ENCODE results near the gene ABCD1. TPM values are rescaled to one million over a fixed set of nuclear protein-coding genes. Genes with fewer than 3 reads are reported as not detected.
"Not testable (repeated sequence)": the region's sequence is repeated elsewhere in the genome, so short reads cannot be mapped to it uniquely, and the experiment has no call there.

Gene ABCD1
- total RNA-seq, 1 experiment from 2014 or later = 86.6 TPM

DNA sequence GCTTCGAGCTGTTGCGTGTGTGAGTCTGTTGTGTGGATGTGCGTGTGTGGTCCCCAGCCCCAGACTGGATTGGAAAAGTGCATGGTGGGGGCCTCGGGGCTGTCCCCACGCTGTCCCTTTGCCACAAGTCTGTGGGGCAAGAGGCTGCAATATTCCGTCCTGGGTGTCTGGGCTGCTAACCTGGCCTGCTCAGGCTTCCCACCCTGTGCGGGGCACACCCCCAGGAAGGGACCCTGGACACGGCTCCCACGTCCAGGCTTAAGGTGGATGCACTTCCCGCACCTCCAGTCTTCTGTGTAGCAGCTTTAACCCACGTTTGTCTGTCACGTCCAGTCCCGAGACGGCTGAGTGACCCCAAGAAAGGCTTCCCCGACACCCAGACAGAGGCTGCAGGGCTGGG lies 28.6 kb upstream of the ABCD1 start:
- intact Hi-C loops (cut with micrococcal nuclease; ENCODE audit: unreplicated experiment) = no loop called here
- TF ChIP-seq, protein P1, sequence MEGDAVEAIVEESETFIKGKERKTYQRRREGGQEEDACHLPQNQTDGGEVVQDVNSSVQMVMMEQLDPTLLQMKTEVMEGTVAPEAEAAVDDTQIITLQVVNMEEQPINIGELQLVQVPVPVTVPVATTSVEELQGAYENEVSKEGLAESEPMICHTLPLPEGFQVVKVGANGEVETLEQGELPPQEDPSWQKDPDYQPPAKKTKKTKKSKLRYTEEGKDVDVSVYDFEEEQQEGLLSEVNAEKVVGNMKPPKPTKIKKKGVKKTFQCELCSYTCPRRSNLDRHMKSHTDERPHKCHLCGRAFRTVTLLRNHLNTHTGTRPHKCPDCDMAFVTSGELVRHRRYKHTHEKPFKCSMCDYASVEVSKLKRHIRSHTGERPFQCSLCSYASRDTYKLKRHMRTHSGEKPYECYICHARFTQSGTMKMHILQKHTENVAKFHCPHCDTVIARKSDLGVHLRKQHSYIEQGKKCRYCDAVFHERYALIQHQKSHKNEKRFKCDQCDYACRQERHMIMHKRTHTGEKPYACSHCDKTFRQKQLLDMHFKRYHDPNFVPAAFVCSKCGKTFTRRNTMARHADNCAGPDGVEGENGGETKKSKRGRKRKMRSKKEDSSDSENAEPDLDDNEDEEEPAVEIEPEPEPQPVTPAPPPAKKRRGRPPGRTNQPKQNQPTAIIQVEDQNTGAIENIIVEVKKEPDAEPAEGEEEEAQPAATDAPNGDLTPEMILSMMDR (IDR thresholded peaks at IDR 0.05) = no peak
- TF ChIP-seq, protein P2, sequence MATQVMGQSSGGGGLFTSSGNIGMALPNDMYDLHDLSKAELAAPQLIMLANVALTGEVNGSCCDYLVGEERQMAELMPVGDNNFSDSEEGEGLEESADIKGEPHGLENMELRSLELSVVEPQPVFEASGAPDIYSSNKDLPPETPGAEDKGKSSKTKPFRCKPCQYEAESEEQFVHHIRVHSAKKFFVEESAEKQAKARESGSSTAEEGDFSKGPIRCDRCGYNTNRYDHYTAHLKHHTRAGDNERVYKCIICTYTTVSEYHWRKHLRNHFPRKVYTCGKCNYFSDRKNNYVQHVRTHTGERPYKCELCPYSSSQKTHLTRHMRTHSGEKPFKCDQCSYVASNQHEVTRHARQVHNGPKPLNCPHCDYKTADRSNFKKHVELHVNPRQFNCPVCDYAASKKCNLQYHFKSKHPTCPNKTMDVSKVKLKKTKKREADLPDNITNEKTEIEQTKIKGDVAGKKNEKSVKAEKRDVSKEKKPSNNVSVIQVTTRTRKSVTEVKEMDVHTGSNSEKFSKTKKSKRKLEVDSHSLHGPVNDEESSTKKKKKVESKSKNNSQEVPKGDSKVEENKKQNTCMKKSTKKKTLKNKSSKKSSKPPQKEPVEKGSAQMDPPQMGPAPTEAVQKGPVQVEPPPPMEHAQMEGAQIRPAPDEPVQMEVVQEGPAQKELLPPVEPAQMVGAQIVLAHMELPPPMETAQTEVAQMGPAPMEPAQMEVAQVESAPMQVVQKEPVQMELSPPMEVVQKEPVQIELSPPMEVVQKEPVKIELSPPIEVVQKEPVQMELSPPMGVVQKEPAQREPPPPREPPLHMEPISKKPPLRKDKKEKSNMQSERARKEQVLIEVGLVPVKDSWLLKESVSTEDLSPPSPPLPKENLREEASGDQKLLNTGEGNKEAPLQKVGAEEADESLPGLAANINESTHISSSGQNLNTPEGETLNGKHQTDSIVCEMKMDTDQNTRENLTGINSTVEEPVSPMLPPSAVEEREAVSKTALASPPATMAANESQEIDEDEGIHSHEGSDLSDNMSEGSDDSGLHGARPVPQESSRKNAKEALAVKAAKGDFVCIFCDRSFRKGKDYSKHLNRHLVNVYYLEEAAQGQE (IDR thresholded peaks at IDR 0.05; ENCODE audit: insufficient read depth in 1 of 2, low read depth in 2 of 2, low read length in 1 of 2) = no peak
- TF ChIP-seq TCF7L2 (IDR thresholded peaks at IDR 0.05; ENCODE audit: low read depth, low read length) (no peak), POLR2AphosphoS5 (IDR thresholded peaks at IDR 0.05; ENCODE audit: low read depth, low read length) (no peak), SIN3A (IDR thresholded peaks at IDR 0.05; ENCODE audit: borderline replicate concordance, insufficient read depth, low read depth, low read length) (no peak)
- ATAC-seq (no peak), DNase-seq (ENCODE audit: low read depth, low spot score) (no peak)
- ChIA-PET CTCF (no interaction called here), POLR2A (no interaction called here)
- TSS peak; percentile 76 for BruUV-seq (replicated peaks)
- Histone ChIP-seq H3K27ac (ENCODE audit: low read length) (no peak overlapping the region), H3K4me3 (ENCODE audit: low read depth in 2 of 2, low read length in 2 of 2) (no peak overlapping the region), H3K36me3 (ENCODE audit: control insufficient read depth, insufficient read depth, low read length) (no peaks in the 10 kb centered on the region), H3K9me3 (ENCODE audit: control insufficient read depth, insufficient read depth, low read depth, low read length) (no peaks in the 10 kb centered on the region), H3K4me1 (ENCODE audit: control insufficient read depth, insufficient read depth, low read length) (peaks cover 4% of the 10 kb centered on the region; the same call in 1 of the 2 replicates), H3K27me3 (ENCODE audit: control insufficient read depth, insufficient read depth, low read length) (no peaks in the 10 kb centered on the region)
- in situ Hi-C loops (cut with HindIII; ENCODE audit: low pct_unique_long_range_greater_than_20kb, low sequenced_read_pairs) = no loop called here

DNA sequence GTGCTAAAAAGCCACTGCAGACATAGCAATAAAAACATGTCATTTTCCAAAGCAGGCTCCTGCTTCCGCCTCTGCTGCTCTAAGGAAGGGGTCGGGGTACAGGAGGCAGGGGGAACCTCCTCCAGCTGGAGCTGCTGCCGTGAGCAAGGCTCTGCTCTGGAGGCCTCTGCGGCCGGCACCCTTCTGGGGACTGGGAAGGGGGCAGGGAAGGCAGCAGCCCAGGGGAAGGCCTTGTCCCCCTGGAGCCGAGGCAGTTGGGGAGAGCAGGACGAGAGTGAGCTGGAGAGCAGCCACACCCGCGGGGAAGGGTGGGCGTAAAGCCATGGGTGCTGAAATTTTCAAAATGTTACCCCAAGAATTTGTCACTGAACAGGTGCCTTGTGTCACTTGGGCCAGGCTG lies 28.1 kb upstream of the ABCD1 start:
- H3K36me3 ChIP-seq (ENCODE audit: control insufficient read depth, insufficient read depth, low read length); POLR2A ChIA-PET; in situ Hi-C loops (cut with HindIII; ENCODE audit: low pct_unique_long_range_greater_than_20kb, low sequenced_read_pairs); intact Hi-C loops (cut with micrococcal nuclease; ENCODE audit: unreplicated experiment); H3K4me3 ChIP-seq (ENCODE audit: low read depth in 2 of 2, low read length in 2 of 2); H3K4me1 ChIP-seq (ENCODE audit: control insufficient read depth, insufficient read depth, low read length); H3K27ac ChIP-seq (ENCODE audit: low read length); H3K27me3 ChIP-seq (ENCODE audit: control insufficient read depth, insufficient read depth, low read length); ATAC-seq; H3K9me3 ChIP-seq (ENCODE audit: control insufficient read depth, insufficient read depth, low read depth, low read length); CTCF ChIA-PET; DNase-seq (ENCODE audit: low read depth, low spot score); BruUV-seq (replicated peaks): not testable (repeated sequence)

DNA sequence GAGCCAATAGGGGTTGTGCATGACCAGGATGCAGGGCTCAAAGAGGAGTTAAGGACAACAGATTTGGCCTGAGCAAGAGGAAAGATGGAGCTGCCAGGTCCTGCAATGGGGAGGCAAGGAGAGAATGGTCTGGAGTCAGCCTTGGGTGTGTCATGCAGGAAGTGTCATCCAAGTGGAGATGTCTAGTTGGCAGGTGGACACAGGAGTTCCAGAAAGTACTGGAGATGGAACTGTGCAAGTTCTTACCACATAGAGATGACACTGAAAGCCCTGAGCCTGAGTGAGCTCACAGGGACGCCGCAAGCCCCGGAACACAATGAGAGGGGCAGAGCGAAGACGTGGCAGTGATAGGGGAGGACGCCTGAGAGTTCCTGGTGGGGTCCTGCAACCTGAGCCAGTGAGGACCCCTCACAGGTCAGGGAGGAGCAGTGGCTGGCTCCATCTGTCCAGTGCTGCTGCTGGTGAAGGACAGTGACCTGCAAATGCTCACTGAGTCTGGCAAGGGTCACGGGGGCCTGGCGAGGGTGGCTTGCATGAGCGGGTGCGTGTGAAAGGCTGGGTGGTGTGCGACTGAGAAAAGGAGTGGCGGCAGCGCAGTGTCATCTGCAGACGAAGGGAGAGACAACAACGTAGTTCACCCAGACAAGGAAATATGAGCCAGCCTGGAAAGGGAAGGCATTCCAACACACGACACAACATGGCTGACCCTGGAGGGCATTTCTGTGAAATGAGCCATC lies 27.5 kb upstream of the ABCD1 start:
- ATAC-seq; H3K27me3 ChIP-seq (ENCODE audit: control insufficient read depth, insufficient read depth, low read length); POLR2A ChIA-PET; H3K27ac ChIP-seq (ENCODE audit: low read length); CTCF ChIA-PET; H3K36me3 ChIP-seq (ENCODE audit: control insufficient read depth, insufficient read depth, low read length); DNase-seq (ENCODE audit: low read depth, low spot score); BruUV-seq (replicated peaks); intact Hi-C loops (cut with micrococcal nuclease; ENCODE audit: unreplicated experiment); H3K4me3 ChIP-seq (ENCODE audit: low read depth in 2 of 2, low read length in 2 of 2); in situ Hi-C loops (cut with HindIII; ENCODE audit: low pct_unique_long_range_greater_than_20kb, low sequenced_read_pairs); H3K4me1 ChIP-seq (ENCODE audit: control insufficient read depth, insufficient read depth, low read length); H3K9me3 ChIP-seq (ENCODE audit: control insufficient read depth, insufficient read depth, low read depth, low read length): not testable (repeated sequence)

All from Panc1 (cell line).